ENCODE data around the gene CNTNAP2.

The CNTNAP2 gene

DNA sequence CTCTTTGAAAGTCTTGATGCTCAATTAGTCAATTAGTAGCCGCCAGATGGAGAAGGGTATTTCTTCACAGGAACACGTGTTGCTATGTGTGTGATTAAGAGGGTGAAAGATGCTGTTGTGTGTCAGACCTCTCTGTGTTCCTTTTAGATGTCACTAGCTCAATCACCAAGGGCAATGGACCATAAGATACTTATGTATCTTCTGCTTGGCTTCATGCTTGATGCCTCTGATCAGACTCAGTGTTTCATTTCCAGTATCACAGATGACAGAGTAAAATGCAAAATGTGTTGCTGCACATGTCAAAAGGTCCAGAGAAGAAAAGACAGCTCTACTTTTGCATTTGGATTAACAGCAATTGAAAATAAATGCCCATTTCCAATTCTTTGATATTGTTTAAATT is 865.9 kb downstream of the CNTNAP2 start:
- no peak for DNase-seq (ENCODE audit: low read depth in 1 of 2, low spot score in 1 of 2)

DNA sequence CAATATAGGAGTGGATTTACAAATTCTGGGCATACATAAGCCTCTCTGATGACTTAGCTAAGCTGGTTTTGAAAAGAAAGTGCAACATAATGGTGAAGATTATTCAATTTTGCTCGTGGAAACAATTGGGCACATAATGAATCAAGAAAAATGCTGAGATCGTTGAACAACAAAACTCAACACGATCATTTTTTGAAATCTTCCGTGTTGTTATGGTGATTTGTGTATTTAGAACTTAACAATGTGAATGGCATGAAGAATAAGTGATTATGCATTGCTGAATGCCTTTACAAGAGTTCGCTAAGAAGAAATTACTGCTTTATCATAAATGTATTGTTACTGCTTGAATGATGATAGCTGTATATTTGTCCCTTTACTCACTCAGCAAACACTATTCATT is 875.0 kb downstream of the CNTNAP2 start:
- no peak for DNase-seq (ENCODE audit: low read depth in 1 of 2, low spot score in 1 of 2)

DNA sequence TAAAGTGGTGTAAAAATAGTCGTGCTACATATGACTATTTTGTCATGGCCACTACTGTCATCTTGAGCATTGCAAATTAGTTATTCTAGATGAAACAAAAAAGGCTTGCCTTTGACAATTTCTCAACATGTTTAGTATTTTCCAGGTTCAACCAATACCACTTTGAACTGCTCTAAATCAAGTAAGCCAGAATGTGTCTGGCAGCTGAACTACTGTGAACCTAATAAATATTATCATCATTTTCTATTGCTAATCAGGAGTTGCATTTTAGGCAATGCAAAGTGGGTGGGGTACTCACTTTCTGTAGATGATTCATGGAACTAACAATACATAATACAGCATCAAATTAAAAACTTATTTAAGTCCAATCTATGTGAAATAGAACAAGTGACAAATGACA is 877.2 kb downstream of the CNTNAP2 start:
- no peak for DNase-seq (ENCODE audit: low read depth in 1 of 2, low spot score in 1 of 2)

DNA sequence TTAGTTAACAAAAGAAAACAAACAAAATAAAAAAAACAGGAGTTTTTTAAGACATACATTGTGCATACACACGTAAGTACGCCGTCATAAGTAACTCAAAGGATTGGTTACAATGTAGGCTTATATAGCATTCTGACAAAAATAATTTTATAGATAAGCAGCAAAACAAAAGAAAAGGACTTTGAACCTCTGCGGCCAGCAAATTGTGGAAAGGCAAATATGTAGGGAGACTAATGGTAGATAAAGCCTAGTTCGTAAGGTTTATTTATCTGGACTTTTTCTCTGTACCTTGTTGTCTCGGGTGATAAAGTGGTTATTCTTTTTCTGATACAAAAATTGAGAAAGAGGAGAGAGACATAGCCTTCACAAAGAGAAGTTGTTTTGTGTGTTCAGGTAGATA is 891.9 kb downstream of the CNTNAP2 start:
- DNase-seq (ENCODE audit: low read depth in 1 of 2, low spot score in 1 of 2) = no peak

DNA sequence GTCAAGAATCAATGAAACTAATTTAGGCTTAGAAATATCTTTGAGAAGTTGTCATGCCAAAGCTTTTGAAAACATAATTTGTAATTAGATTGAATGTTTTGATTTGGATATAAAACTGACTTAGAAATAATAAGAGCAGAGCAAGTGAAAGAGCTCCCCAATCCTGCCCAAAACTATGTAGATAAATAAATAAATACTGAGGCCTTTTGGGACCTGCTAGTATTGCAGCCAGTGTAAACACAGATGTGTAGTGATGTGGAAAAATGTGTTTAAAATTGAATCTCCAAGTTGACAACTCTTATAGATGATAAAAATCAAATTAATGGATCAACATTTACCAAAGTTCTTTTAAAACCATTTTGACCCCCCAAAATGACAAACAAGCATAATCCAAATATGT is 896.1 kb downstream of the CNTNAP2 start:
- DNase-seq (ENCODE audit: low read depth in 1 of 2, low spot score in 1 of 2) = no peak

DNA sequence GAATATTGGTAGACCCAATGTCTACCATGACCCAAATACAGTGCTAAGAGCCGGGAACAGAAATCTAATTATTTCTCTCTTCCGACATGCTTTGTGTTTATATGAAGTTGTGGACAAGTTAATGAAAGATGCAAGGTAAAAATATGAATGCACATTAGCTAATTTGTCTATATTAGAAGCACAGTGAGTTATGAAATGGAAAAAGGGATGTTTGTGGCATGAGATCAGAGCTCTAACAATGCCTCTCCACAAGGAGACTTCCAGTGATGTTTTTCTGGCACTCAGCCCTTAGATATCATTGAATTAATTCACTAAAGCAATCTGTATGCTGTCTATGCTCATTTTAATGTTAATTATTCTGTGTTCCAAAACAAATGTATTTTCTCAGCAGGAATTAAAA is 897.2 kb downstream of the CNTNAP2 start:
- DNase-seq (ENCODE audit: low read depth in 1 of 2, low spot score in 1 of 2) = no peak

DNA sequence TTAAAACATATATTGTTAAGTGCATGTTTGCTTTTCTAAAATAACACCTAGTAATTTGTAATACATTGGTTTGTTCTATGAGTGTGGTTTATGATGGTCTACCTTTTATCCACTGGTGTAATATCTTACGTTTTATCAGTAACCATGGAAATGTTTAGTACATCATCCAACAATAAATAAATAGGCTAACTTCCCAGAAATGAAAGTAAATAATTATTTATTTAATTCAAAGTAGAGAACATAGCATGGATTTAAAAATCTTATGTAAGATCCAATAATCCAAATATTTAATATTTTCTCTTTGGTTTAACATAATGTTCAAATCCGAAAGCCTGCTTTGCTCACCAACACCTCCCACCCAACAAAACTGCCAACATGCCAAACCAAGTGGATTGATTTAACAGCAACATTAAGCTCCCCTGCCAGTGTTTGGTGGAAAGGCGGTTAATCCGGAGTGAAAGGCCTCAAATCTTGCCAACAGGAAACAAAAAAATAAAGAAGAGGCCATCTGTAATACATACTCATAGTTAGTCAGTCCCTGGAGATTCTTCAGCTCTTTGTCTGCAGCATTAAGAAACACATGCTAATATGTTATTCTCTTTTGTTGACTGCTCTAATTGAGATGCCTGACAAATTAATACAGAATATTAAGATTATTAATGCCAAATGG is 897.8 kb downstream of the CNTNAP2 start:
- DNase-seq (ENCODE audit: low read depth in 1 of 2, low spot score in 1 of 2) = no peak

DNA sequence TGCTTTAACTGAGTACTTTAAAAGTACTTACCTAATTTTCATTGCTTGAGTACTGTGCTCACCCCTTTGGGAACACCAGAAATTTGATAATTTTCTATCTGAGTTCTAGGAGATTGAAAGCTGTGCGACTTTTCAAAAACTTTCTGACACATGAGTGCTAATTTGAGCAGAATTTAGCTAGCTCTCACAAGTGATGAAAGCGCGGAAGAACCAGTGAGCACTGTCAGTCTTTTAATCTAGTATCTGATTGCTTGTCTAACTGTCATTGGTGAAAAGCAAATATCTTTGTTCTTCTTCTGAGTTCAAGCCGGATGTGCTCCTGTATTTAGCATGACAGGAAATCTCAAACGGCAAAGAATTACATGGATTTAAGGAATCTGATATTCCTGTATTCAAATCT is 899.4 kb downstream of the CNTNAP2 start:
- no peak for DNase-seq (ENCODE audit: low read depth in 1 of 2, low spot score in 1 of 2)

DNA sequence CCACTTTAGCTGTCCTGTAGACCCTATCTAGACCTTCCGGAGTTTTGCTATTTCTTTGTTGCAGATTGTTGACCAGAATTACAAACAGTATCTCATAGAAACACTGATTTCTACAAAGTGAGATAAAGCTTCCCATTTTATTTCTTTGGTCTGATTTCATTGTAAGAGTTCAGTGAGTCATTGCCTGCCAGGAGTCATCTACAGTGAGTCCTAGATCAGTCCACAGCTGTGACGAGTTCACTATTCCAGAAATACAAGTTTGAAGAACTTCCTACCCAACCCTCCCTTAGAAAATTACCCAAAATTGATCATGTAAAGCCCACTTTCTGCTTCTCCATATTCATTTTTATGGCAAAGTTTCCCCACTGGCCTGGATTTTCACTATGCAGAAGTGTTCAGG is 905.5 kb downstream of the CNTNAP2 start:
- DNase-seq (ENCODE audit: low read depth in 1 of 2, low spot score in 1 of 2) = no peak

DNA sequence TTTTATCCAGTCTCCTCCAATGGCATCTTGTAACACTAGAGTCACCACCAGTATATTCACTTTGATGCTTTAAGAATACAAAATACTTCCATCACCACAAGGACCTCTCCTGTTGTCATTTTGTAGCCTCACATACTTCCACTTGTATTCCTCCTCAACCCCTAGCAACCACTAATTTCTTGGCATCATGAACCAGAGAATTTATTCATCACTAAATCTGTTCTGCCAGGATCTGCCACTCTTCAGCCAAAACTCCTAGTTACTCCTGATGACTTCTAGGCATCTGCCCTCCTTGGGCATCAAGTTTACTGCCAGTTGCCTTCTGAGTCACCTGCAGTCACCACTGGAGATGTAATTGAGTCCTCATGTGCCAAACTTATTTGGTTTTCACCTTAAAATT is 906.8 kb downstream of the CNTNAP2 start:
- no peak for DNase-seq (ENCODE audit: low read depth in 1 of 2, low spot score in 1 of 2)

DNA sequence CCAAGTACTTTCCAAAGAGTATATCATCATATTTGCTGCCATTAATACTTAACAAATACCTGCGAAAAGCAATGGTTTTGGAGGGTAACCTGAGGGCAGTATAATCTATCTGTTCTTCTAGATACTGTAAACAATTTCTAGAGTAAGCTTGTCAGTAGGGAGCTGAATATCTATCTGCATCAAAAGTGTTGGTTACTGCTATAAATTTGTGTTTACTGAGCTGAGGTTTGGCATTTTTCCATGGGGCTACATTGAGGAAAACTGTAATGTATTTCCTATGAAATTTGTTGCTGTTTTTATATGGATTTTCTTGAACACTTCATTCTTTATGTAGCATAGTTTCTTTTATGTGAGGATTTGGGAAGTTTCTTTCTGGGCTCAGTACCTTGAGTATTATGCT is 913.4 kb downstream of the CNTNAP2 start:
- no peak for DNase-seq (ENCODE audit: low read depth in 1 of 2, low spot score in 1 of 2)

DNA sequence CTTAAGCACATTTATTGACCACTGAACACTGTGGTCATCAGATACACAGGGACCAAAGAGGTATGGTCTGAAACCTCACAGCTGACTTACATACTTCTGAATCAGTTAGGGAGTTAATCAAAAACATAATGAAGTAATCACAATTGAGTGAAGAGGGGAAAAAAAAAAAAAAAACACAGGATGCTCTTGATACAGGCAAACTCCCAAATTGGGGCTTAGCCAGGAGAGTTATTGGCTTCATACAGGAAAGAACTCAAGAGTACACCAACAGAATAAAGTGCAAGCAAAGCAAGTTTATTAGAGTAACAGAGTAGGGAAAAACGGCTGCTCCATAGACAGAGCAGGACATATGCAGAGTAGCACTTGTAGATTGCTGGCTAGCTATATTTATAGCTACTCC is 917.0 kb downstream of the CNTNAP2 start:
- DNase-seq (ENCODE audit: low read depth in 1 of 2, low spot score in 1 of 2) = no peak

DNA sequence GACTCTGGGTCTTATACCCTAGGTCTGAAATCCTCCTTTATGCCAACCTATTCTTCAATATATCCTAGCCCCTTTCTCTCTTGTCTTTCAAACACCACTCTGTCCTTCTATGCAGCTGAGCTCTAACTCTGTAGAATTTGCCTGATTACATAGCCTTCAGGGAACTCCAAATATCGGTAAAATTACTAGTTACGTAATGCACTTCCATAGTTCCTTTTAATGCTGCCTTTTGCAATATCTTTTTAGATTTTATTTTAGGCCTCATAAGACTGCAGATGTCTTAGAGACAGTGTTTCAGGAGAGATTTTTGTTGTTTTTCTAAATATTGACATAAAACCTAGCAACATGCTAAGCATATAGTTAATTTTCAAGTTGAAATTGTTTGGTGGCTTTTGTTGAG is 924.8 kb downstream of the CNTNAP2 start:
- no peak for DNase-seq (ENCODE audit: low read depth in 1 of 2, low spot score in 1 of 2)

DNA sequence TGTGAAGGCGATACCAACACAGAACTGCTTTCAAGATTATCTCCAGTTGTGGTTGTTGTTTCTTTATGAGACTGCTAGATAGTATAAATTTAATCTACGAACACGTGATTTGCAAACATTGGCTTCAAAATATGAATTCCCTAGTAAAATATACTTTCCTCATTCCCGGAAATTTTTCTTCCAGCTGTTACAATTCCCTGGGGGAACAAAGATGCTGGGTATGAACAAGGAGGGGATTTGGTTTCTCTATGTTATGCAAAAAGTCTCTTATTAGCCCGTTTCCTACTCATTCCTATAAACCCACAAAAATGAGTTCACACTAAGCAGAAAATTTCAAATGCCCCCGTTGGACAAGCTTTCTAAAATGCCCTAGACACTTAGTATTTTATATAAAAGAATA is 928.3 kb downstream of the CNTNAP2 start:
- no peak for DNase-seq (ENCODE audit: low read depth in 1 of 2, low spot score in 1 of 2)

DNA sequence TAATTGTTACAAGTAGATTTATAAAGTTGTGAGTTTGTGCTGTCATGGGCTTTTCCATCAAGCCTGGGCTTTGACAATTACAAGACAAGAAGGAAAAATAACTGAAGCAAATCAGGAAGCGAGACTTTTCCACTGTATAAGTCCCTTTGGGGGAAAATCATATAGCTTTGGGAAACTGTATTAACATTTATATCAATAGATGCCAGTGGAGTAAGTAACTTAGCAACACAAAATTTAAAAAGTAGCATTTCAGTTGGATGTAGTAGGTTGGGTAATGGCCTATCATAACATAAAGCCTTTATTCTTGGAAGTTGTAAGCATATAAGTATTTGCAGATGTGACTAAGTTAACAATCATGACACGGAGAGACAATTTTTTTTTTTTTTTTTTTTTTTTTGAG is 931.1 kb downstream of the CNTNAP2 start:
- DNase-seq (ENCODE audit: low read depth in 1 of 2, low spot score in 1 of 2) = no peak

DNA sequence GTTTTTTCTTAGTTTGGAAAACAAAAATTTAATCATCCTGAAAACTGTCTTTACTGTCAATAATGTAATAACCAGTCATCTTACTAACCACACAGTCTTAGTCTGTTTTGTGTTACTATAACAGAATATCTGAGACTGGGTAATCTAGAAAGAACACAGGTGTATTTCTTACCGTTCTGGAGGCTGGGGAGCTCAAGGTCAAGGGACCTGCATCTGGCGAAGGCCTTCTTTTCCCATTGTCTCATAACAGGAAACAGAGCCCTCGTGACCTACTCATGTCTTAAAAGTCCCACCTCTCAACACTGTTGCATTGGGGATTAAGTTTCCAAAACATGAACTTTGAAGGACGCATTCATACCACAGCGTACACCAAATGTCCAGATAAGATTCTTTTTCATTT is 932.3 kb downstream of the CNTNAP2 start:
- DNase-seq (ENCODE audit: low read depth in 1 of 2, low spot score in 1 of 2) = no peak

DNA sequence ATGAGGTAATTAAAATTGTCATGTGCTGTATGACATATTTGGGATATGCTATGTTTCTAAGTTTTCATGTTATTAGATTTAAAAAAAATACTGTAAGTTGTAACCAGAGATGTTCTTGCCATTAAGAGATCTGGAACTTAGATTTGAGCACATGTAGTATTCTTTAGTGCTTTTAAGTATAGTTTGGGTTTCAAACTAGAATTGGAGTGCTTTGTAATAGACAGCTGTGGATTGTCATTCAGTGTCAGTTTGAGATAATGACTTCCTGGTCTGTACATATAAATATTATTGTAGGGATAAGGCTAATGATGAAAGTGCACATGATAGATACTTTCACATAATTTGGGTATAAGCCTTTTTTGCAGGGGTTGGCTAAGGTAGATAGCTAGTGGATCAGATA is 936.2 kb downstream of the CNTNAP2 start:
- no peak for DNase-seq (ENCODE audit: low read depth in 1 of 2, low spot score in 1 of 2)

DNA sequence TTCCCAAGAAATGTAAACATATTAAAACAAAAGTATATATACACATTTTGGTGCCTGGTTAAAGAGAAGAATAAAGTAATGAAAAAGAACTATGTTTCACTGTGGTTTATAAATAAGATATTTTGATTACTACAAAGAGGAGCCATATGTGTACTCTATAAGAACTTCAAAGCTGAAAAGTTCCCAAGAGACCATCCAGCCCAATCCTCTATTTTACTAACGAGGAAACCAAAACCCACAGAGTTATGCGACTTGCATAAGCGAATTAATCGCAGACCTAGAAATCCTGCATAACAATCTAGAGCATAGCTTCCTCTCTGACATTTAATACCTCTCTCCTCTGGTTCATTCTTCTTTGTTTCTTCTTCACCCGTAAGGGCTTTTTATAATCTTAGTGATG is 937.1 kb downstream of the CNTNAP2 start:
- no peak for DNase-seq (ENCODE audit: low read depth in 1 of 2, low spot score in 1 of 2)

DNA sequence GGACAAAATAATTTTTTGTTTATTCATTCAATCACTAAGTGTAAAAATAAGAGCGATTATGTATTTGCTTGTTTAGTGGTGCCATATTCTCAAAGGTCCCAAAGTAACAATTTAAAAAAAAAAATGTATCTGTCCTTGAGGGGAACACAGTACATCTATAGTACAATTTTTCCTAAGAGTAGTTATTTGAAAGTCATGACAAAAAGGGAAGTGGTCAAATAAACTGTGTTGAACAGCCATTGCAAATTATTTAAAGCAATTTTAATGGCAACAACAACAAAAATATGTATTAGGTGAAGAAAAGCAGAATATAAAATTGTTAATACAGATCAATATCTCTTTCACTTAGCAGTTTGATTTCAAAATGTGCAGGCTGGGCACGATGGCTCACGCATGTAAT is 943.5 kb downstream of the CNTNAP2 start:
- DNase-seq (ENCODE audit: low read depth in 1 of 2, low spot score in 1 of 2) = no peak

DNA sequence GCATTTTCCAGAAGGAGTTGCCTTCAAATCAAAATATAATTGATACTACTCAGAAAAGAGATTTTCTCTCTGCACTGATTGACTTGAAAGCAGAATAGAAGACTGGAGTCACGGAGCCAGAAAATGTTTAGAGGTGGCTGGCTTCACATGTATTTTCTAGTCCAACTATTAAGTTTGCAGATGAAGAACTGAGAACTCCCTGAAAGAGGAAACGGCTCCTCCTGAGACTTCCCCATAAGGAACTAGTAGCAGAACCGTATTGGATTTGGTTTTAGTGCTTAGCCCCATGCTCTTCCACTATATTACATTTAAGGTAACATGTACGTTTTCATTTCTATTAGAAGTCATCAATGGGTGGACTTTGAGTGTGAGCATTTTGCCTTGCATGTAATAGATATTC is 946.3 kb downstream of the CNTNAP2 start:
- no peak for DNase-seq (ENCODE audit: low read depth in 1 of 2, low spot score in 1 of 2)

DNA sequence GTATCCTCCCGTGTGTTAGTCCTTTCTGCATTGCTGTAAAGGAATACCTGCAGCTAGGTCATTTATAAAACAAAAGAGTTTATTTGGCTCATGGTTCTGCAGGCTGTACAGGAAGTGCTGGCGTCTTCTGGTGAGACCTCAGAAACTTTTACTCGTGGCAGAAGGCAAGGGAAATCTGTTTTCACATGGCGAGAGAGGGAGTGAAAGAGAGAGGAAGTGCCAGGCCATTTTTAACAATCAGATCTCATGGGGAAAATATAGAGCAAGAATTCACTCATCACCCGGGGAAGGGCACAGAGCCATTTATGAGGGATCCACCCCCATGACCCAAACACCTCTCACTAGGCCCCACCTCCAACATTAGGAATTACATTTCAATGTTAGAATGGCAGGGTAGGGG is 952.2 kb downstream of the CNTNAP2 start:
- DNase-seq (ENCODE audit: low read depth in 1 of 2, low spot score in 1 of 2) = no peak

DNA sequence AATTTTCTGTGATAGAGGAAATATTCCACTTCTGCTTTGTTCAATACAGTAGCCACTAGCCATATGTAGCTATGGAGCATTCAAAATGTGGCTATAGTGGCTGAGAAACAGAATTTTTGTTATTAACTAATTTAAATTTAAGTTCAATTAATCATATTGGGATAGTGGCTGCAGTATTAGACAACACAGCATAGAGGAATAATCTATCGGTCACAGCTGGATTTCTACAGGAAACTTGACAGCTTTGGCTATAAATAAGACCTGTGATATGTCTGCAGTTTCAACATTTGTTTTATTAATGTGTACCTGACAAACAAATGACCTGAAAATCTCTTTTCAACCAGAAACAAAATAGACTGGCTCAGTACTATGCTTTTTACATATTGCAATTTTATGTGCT is 953.2 kb downstream of the CNTNAP2 start:
- DNase-seq (ENCODE audit: low read depth in 1 of 2, low spot score in 1 of 2) = no peak

DNA sequence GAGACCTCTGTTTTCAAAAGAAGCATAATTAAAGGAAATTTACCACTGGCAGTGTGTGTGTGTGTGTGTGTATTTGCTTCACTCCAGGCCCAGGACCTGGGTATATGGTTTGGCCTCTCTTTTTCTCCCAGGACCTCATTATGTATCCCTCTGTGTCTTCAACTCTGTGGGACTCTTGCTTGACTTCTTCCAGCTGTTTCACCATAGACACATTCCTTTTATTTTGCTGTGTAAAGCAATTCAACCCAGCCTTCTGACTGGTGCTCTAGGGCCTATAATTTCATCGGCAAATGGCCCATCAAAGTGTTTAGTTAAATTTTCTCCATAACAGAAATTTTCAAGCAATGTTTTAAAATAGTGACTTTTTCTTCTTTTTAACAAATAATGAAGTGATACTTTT is 954.3 kb downstream of the CNTNAP2 start:
- DNase-seq (ENCODE audit: low read depth in 1 of 2, low spot score in 1 of 2) = no peak

DNA sequence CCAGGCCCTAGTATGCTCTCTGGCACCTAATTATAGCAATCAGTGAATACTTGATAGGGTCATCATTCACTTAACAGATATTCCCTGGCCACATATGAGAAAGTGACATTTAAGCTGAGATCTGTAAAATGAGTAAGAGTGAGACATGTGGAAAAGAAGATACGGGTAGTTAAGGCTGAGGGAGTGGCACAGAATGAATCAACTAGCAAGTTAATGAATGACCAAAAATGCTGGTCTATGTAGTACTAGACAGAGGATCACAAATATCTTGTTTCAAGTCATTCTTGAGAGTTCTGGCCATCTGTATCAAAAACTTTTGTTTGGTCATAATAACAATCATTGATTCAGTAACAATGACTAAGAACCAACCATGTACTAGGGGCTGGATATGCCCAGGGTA is 954.9 kb downstream of the CNTNAP2 start:
- no peak for DNase-seq (ENCODE audit: low read depth in 1 of 2, low spot score in 1 of 2)

All from stimulated activated CD4-positive, alpha-beta T cell treated with anti-CD3 and anti-CD28 coated beads, Interleukin-15, amount 100 ng/mL, for 1 hour (primary cell).